GM19395 (cell line): ENCODE data around the gene EARS2.
"Not testable (repeated sequence)": the region's sequence is repeated elsewhere in the genome, so short reads cannot be mapped to it uniquely, and the experiment has no call there.

Source experiments
- ATAC-seq: cut with Tn5 transposase; IDR thresholded peaks from one replicate; pipeline ENCODE4 v1.9.1; 2021; ENCODE audit warnings: mild to moderate bottlenecking, moderate library complexity; ENCODE audit not compliant: unreplicated experiment

EARS2 gene

GRCh38 chr16:23485257-23485614 is 71.9 kb downstream of the EARS2 start:
- no peak for ATAC-seq

- ATAC-seq, result no peak
These were observed 72.5 kb downstream of the EARS2 start for GRCh38 chr16:23484510-23485256.

- not testable (repeated sequence) for ATAC-seq
These were observed 73.7 kb downstream of the EARS2 start for GRCh38 chr16:23483492-23483891.

DNA sequence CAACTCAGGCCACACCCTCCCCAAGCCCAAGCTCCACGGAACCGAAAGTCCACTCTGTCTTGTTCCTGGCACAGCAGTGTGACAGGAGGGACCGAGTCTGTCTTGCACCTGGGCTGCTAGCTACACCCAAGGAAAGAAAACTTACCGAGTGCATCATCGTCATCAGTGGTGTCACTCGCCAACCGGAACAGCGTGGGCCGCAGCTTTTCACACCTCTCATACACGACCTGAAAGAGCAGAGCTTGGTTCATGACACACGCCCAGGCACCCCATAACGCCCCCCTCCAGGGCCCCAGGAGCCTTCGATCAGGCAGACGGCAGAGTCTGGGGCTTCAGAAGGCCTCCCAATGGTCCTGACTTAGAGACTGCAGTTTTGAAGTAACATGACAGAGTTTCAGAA is 74.4 kb downstream of the EARS2 start:
- no peak for ATAC-seq

DNA sequence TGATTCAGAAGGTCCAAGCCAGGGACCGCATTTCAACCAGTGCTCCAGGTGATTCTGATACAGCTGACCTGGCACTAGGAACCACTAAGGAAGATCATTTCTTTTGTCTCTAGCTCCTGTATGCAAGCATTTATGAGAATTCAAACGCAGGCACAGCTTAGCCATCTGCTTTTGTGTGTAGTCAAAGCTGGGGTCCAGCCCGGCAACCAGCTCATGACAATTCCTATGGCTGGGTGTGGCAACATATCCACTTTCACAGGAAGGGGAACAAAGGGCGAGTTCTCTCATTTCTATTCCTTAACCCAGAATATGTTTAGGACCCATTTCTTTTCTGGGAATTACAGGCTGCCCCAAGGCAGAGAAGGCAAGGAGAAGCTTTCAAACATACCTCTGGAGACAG is 76.9 kb downstream of the EARS2 start:
- ATAC-seq, result no peak

GRCh38 chr16:23479138-23479537 is 78.0 kb downstream of the EARS2 start:
- no peak for ATAC-seq

- no peak for ATAC-seq
These were observed 78.6 kb downstream of the EARS2 start for GRCh38 chr16:23478566-23478965.

GRCh38 chr16:23476289-23476688 is 80.9 kb downstream of the EARS2 start:
- ATAC-seq, result no peak
